Mesendoderm (in vitro differentiated cells): ENCODE results near the gene SNCG.
"Not testable (repeated sequence)": the region's sequence is repeated elsewhere in the genome, so short reads cannot be mapped to it uniquely, and the experiment has no call there.

ENCODE experiments used
- DNase-seq: peaks from one replicate; pipeline ENCODE4 v3.0.0; 2013
- H2AK5ac ChIP-seq: 2 replicates; pipeline ENCODE4 v1.6.1; 2013; ENCODE audit warnings: low read length, inconsistent platforms
- H2BK120ac ChIP-seq: 2 replicates; pipeline ENCODE4 v1.6.1; 2013; ENCODE audit warnings: low read depth, mild to moderate bottlenecking, low read length, moderate library complexity, mixed read lengths
- H2BK15ac ChIP-seq: replicated peaks from 2 replicates; pipeline ENCODE4 v1.6.1; 2013; ENCODE audit warnings: low read depth, mild to moderate bottlenecking, moderate library complexity
- H2BK5ac ChIP-seq: 2 replicates; pipeline ENCODE4 v1.6.1; 2013; ENCODE audit warnings: low read length, inconsistent platforms
- H3K18ac ChIP-seq: 2 replicates; pipeline ENCODE4 v1.6.1; 2013; ENCODE audit warnings: mild to moderate bottlenecking, low read length, mixed read lengths
- H3K23ac ChIP-seq: one replicate; pipeline ENCODE4 v1.6.1; 2013; ENCODE audit warnings: low read length
- H3K27ac ChIP-seq: 2 replicates; pipeline ENCODE4 v1.5.1; 2013; ENCODE audit warnings: low read depth, mild to moderate bottlenecking, inconsistent platforms, low read length, moderate library complexity
- H3K27me3 ChIP-seq: 2 replicates; pipeline ENCODE4 v1.6.1; 2013; ENCODE audit warnings: low read length, control low read depth, mild to moderate bottlenecking, inconsistent platforms; ENCODE audit not compliant: insufficient read depth, poor library complexity
- H3K36me3 ChIP-seq: 2 replicates; pipeline ENCODE4 v1.6.1; 2013; ENCODE audit warnings: low read length, inconsistent platforms; ENCODE audit not compliant: control insufficient read depth, insufficient read depth
- H3K4ac ChIP-seq: one replicate; pipeline ENCODE4 v1.6.1; 2013; ENCODE audit warnings: low read depth, mild to moderate bottlenecking, low read length, moderate library complexity
- H3K4me1 ChIP-seq: 2 replicates; pipeline ENCODE4 v1.6.1; 2013; ENCODE audit warnings: low read depth, low read length, inconsistent platforms; ENCODE audit not compliant: control insufficient read depth
- H3K4me2 ChIP-seq: 2 replicates; pipeline ENCODE4 v1.6.1; 2013; ENCODE audit warnings: low read length
- H3K4me3 ChIP-seq: 2 replicates; pipeline ENCODE4 v1.5.1; 2013; ENCODE audit warnings: mild to moderate bottlenecking, low read length
- H3K56ac ChIP-seq: one replicate; pipeline ENCODE4 v1.6.1; 2013; ENCODE audit warnings: low read length
- H3K79me1 ChIP-seq: 2 replicates; pipeline ENCODE4 v1.6.1; 2013; ENCODE audit warnings: low read length, inconsistent platforms
- H3K79me2 ChIP-seq: 2 replicates; pipeline ENCODE4 v1.6.1; 2013; ENCODE audit warnings: mild to moderate bottlenecking, low read length; ENCODE audit not compliant: control insufficient read depth, insufficient read depth
- H3K9ac ChIP-seq: 2 replicates; pipeline ENCODE4 v1.6.1; 2013; ENCODE audit warnings: low read length, inconsistent platforms
- H4K5ac ChIP-seq: one replicate; pipeline ENCODE4 v1.6.1; 2013; ENCODE audit warnings: low read length
- H4K8ac ChIP-seq: one replicate; pipeline ENCODE4 v1.6.1; 2013; ENCODE audit warnings: low read depth, mild to moderate bottlenecking, control low read depth, low read length, moderate library complexity
- WGBS: extraction: QIAGEN DNeasy Blood & Tissue Kit; methylation state at CpG from one replicate; pipeline ENCODE4 v1.1.7; 2013; ENCODE audit warnings: low lambda C conversion rate, missing lambda C conversion rate; ENCODE audit not compliant: insufficient coverage; ENCODE audit errors: extremely low coverage; 5-methylcytosine and 5-hydroxymethylcytosine counted together

SNCG gene

DNA sequence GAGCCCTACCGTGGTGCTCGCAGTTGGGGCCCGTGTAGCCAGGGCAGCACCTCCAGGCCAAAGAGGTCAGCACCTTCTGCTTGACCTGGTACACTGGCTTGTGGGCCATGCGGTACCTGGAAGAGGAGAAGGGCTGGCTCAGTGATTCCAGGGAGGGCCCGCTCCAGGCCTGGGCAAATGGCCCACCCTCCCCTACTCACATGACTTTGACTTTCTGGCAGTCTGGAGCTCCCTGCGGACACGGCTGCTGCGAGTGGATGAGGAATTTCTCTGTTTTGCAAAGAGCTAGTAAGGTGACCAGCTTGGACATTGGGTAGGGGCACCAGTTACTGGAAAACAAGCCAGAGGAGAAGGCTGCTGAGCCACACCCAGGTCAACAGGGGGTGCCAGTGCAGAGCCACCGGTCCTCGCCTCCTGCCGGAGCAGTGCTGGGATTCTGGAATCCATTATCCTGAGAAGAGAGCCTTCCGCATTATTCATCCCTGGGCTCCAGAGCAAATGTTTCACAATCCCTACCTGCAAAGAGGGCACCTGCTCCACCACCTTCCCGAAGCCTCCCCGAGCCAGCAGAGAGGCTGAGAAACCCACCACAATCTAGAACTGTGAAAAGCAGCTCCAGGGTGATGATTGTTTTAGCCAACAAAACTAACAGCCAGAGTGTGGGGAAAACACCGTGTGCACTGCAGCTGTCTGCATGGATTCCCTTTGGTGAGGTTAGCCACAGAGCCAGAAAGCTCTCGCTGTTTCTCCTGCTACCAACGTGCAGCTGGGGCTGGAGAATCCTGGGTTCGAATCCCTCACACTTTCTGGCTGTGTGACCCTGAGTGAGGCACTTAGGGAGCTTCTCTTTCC is 12.8 kb upstream of the SNCG start:
- H3K4me2 ChIP-seq, result no peak overlapping the region
- WGBS, result no CpG with 5 or more reads among the region's 18 CpGs
- H3K9ac ChIP-seq, result no peak overlapping the region
- no peak overlapping the region for H4K8ac ChIP-seq
- H3K79me2 ChIP-seq, result no peaks in the 10 kb centered on the region
- no peak overlapping the region for H2AK5ac ChIP-seq
- no peak overlapping the region for H3K23ac ChIP-seq
- H2BK15ac ChIP-seq, result no peak overlapping the region
- peak; percentile 87 for DNase-seq
- no peak overlapping the region for H3K4ac ChIP-seq
- no peaks in the 10 kb centered on the region for H3K79me1 ChIP-seq
- H2BK5ac ChIP-seq, result no peak overlapping the region
- no peak overlapping the region for H3K4me3 ChIP-seq
- H3K27me3 ChIP-seq, result no peaks in the 10 kb centered on the region
- H4K5ac ChIP-seq, result no peak overlapping the region
- H3K27ac ChIP-seq, result no peak overlapping the region
- no peaks in the 10 kb centered on the region for H3K4me1 ChIP-seq
- H2BK120ac ChIP-seq, result no peak overlapping the region
- H3K56ac ChIP-seq, result peak overlapping the region; percentile 11
- no peak overlapping the region for H3K18ac ChIP-seq
- no peaks in the 10 kb centered on the region for H3K36me3 ChIP-seq

DNA sequence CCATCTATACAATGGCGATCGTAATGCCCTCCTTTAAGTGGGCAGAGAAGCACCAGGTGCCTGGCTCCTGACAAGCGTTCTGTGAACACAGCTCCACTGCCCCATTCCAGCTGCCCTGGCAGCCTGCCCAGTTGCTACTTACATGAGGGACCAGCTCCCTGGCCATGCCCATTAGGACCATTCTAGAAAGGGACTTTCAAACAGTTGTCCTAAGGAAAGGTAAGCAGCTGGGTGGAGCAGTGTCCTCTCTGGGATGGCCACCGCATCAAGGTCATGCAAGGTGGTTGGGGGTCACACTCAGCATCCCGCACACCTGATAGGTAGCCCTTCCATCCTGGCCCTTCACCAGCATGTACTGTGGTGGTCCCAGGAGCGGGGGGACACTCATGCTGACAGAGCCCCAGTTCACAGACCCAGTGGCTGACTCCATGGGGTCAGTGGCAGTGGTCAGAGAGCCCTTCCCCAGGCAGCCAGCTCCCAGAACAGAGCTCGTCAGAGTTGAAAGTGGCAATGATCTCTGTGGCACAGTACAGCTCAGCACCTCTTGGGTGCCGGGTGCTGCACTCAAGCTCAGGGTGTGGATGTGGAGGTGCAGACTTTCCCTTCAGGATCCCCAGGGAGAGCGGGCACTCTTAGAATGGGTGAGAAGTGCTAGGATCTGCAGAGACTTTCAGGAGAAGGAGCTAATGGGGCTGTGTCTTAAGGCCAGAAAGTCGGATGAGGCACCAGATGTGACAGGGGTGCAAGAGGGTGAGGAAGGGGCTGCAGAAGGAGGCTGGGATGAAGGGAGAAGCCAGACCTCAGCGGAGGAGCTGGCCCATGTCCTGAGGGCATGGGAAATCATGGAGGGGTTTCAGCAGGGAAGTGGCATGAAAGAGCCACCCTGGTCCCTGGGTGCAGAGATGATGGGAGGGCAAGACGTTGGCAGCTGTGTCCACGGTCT is 11.9 kb upstream of the SNCG start:
- DNase-seq, result no peak

DNA sequence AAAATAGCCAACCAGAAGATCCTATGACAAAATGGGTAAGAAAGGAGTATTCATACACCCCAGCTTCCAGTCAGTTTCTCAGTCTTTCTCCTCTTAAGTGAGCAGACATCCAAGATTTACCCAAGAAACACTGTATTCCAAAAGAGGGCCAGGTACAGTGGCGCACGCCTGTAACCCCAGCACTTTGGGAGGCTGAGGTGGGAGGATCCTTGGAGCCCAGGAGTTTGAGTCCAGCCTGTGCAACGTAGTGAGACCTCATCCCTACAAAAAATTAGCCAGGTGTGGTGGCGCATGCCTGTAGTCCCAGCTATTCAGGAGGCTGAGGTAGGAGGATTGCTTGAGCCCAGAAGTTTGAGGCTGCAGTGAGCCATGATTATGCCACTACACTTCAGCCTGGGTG is 10.6 kb upstream of the SNCG start:
- not testable (repeated sequence) for H3K4me1 ChIP-seq, H2BK15ac ChIP-seq, H3K27ac ChIP-seq, H3K4ac ChIP-seq, H3K4me3 ChIP-seq, H3K56ac ChIP-seq, H4K5ac ChIP-seq, H3K79me1 ChIP-seq, DNase-seq, H3K23ac ChIP-seq, H2BK120ac ChIP-seq, H3K9ac ChIP-seq, H2AK5ac ChIP-seq, H3K36me3 ChIP-seq, H2BK5ac ChIP-seq, H3K27me3 ChIP-seq, H3K4me2 ChIP-seq, H3K18ac ChIP-seq, H4K8ac ChIP-seq, H3K79me2 ChIP-seq
- WGBS, result no CpG with 5 or more reads among the region's 4 CpGs

More for the DNA sequence above, 11.9 kb upstream of the SNCG start:
- Histone ChIP-seq H4K5ac (no peak overlapping the region), H3K18ac (no peak overlapping the region), H3K4me1 (no peaks in the 10 kb centered on the region), H4K8ac (no peak overlapping the region), H3K56ac (no peak overlapping the region), H3K4me3 (no peak overlapping the region), H3K27me3 (no peaks in the 10 kb centered on the region), H3K4ac (no peak overlapping the region), H2AK5ac (no peak overlapping the region), H3K79me2 (no peaks in the 10 kb centered on the region), H2BK120ac (no peak overlapping the region), H3K4me2 (no peak overlapping the region), H3K79me1 (no peaks in the 10 kb centered on the region), H3K27ac (no peak overlapping the region), H3K9ac (no peak overlapping the region), H3K23ac (no peak overlapping the region), H2BK15ac (no peak overlapping the region), H3K36me3 (no peaks in the 10 kb centered on the region), H2BK5ac (no peak overlapping the region)
- no CpG with 5 or more reads among the region's 13 CpGs for WGBS

DNA sequence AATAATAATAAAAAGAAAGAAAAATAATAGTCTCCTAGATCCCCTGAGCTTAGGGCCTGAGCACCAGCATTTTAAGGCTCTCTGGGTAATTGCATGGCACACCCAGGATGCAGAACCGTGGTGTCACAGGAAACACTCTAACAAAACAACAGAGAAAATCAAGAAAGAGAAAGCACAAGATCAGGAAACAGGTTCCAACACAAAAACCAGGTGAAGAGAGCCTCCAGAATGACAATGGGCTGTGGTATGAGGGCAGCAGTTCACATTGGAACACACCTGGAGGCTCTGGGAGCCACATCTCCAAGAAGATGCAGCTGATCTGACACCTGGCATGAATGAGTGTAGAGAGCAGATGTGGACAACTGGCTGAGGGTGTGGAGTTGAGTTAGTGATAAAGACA is 8.1 kb upstream of the SNCG start:
- Histone ChIP-seq H3K23ac (no peak overlapping the region), H2AK5ac (no peak overlapping the region), H3K4me3 (no peak overlapping the region), H3K27ac (no peak overlapping the region), H3K4me2 (no peak overlapping the region), H3K4ac (no peak overlapping the region), H3K56ac (no peak overlapping the region), H2BK120ac (no peak overlapping the region), H2BK5ac (no peak overlapping the region), H3K9ac (no peak overlapping the region), H3K36me3 (no peaks in the 10 kb centered on the region), H3K18ac (no peak overlapping the region), H2BK15ac (no peak overlapping the region), H3K79me1 (no peaks in the 10 kb centered on the region), H3K4me1 (peaks cover 14% of the 10 kb centered on the region), H4K8ac (no peak overlapping the region), H4K5ac (no peak overlapping the region), H3K27me3 (no peaks in the 10 kb centered on the region), H3K79me2 (no peaks in the 10 kb centered on the region)
- WGBS, result no CpG with 5 or more reads among the region's 1 CpG
- no peak for DNase-seq

DNA sequence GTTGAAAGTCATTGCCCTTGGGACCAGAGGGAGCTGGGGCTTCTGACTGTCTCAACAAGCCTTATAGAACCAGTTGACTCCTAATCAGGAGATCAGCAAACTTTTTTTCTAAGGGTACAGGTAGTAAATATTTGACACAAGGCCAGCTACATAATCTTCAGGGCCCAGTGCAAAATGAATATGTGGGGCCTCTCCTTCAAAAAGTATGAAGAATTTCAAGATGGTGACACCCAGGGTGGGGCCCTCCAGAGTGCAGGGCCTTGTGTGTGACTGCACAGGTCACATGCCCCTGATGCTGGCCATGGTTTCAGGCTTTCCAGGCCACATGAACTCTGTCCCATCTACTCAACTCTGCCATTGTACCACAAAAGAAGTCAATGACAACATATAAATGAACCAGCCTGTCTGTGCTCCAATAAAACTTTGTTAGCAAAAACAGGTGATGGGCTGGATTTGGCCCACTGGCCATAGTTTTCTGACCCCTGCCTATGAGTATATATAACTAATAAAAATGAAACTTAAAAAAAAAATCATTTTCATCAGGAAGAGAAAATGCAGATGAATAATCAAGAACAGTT is 7.1 kb upstream of the SNCG start:
- Histone ChIP-seq H3K23ac (no peak overlapping the region), H4K8ac (no peak overlapping the region), H3K4ac (no peak overlapping the region), H3K4me3 (no peak overlapping the region), H3K36me3 (no peaks in the 10 kb centered on the region), H3K79me2 (no peaks in the 10 kb centered on the region), H3K18ac (no peak overlapping the region), H3K56ac (no peak overlapping the region), H3K27me3 (no peaks in the 10 kb centered on the region), H2BK15ac (no peak overlapping the region), H3K4me2 (no peak overlapping the region), H3K79me1 (no peaks in the 10 kb centered on the region), H2BK5ac (no peak overlapping the region), H3K27ac (no peak overlapping the region), H2AK5ac (no peak overlapping the region), H2BK120ac (no peak overlapping the region), H3K9ac (no peak overlapping the region), H4K5ac (no peak overlapping the region), H3K4me1 (peaks cover 22% of the 10 kb centered on the region)
- no peak for DNase-seq
